DMS153 (cell line): ENCODE measurements around the gene HOXC5.

Experiments used
- DNase-seq: peaks from one replicate; lab custom pipeline; 2025; lab: John Stamatoyannopoulos, UW

HOXC5 gene

DNA sequence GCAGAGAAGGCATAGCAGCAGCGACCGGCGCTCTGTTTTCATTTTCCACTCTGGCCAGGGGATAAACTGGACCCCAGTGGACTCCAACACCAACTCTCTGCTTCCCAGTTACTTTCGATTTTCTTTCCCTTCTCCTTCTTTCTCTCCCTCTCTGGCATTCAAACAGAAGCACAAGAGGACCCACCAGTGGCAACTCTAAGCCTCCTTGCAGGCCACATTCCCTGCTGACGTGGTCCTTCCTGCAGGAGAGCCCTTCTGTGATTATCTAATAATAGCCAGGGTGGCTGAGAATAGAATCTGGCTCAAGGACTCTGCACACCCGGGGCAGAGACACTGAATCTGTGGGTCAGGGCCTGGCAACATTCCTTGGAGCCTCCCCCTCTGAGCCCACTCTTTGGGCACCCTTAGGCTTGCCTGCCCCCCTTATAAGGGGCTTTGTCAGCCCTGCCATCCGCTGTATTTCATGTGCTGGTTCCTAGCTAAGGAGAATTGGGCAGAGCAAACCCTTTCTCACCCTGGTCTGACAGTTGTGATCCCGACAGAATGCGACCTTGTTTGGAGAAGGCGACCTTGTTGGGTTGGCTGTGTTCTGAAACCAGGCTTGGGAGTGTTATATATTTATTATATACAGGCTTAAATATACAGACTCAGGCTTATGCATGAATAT is 12.8 kb upstream of the HOXC5 start:
- DNase-seq: no peak

- DNase-seq: no peak
Measured at GRCh38 chr12:54020591-54021405, 12.1 kb upstream of the HOXC5 start.

- no peak for DNase-seq
Measured at GRCh38 chr12:54021432-54022013, 11.3 kb upstream of the HOXC5 start.

DNA sequence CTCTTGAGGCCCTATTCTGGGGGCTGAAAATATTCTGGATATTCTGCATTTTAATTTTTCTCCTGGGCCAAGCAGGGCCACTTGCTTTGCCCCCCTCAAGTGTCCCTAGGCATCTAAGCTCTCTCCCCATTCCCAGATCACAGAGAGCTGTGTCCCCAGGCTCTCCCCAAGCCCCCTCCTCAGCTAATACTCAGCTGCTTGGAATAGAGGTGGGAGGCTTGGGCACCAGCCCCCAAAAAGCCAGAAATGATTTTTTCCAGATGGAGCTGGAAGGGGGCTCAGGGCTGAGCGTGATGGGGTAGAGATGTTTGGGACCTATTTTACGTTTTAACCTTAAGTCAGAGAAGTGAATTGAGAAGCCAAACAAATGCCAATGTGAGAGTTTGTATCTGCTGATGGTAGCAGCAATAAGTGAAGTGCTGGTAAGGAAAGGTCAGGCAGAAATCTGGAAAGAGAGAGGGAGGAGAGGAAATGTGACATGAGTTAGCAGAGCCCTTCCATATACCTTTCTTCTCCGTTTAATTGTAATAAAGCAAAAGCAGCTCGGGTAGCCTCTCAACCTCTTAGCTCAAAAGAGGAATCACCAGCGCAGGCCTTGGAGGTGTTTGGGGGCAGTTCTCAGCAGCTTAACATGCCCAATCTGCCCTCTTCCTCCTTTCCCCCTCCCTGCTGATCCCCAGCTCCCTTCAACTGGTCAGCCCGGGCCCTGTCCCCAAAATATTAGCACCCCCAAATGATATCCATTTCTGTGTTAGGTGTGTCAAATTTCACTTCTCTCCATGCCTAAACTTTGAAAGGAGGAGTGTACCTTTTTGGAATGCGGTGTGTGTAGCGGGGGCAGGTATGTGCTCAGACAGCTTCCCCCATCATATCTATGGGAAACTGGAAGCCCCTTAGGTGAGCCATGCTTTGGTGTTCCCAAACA is 9.6 kb upstream of the HOXC5 start:
- no peak for DNase-seq

- no peak for DNase-seq
Measured at GRCh38 chr12:54024127-54024526, 8.7 kb upstream of the HOXC5 start.

DNA sequence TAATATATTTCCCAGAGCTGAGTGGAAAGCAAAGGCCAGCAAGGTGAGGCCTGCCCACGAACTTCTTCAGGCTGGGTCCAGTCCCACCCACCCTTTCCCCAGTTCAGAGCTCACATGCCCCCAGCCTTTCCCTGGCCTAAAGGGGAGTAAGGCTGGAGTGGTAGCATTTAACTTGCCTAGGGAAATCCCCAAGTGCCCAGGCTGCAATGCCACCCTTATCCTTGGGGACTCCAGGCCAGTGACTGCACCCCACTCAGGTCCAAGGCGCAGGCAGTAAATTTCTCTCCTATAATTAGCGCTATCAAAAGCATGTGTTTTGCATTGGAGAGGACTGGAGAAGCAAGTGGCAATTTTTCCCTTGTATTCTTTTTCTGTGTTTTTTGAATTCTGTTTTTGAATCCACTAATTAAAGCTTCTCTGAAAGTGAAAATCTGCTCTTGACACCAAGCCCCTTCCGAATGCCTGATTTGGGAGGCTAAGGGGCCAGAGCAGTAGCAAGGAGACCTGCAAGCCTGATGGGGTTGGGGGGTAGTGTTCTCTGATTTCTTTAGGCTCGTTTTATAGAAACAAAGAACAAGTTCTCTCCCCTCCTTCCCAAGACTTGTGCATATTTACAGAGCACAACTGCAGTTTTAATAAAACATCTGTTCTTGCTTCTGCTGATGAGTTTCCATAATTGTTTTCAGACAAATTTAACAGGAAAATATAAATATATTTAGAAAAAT is 8.1 kb upstream of the HOXC5 start:
- DNase-seq: no peak

- DNase-seq: no peak
Measured at GRCh38 chr12:54025499-54026405, 7.1 kb upstream of the HOXC5 start.

GRCh38 chr12:54026640-54027441 is 6.0 kb upstream of the HOXC5 start:
- no peak for DNase-seq

DNA sequence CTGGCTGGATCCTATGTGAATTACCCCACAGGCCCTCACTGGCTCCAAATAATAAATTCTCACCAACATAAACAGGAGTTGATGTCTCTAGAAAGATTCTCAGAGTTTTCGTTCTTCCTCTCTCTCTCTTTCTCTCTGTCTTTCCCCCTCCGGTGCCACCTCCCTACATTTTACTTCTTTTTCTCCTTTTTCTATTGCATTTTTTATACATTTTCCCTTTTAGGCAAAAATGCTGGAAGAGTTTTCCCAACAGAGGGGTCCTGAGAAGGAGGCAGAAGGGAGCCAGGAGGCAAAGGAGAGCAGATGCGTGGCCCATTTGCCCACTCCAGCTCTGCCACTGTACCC is 5.4 kb upstream of the HOXC5 start:
- DNase-seq: no peak

- no peak for DNase-seq
Measured at GRCh38 chr12:54028314-54029201, 4.3 kb upstream of the HOXC5 start, which contains the start of gene HOXC6. Gene HOXC6, plus strand, starts transcription at chr12:54028440. Its CDS starts 82 bp downstream, at chr12:54028522.

- no peak for DNase-seq
Measured at GRCh38 chr12:54029529-54030441, 3.1 kb upstream of the HOXC5 start.

DNA sequence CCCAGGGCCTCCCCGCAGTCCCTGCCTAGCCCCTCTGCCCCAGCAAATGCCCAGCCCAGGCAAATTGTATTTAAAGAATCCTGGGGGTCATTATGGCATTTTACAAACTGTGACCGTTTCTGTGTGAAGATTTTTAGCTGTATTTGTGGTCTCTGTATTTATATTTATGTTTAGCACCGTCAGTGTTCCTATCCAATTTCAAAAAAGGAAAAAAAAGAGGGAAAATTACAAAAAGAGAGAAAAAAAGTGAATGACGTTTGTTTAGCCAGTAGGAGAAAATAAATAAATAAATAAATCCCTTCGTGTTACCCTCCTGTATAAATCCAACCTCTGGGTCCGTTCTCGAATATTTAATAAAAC is 2.4 kb upstream of the HOXC5 start:
- no peak for DNase-seq

DNA sequence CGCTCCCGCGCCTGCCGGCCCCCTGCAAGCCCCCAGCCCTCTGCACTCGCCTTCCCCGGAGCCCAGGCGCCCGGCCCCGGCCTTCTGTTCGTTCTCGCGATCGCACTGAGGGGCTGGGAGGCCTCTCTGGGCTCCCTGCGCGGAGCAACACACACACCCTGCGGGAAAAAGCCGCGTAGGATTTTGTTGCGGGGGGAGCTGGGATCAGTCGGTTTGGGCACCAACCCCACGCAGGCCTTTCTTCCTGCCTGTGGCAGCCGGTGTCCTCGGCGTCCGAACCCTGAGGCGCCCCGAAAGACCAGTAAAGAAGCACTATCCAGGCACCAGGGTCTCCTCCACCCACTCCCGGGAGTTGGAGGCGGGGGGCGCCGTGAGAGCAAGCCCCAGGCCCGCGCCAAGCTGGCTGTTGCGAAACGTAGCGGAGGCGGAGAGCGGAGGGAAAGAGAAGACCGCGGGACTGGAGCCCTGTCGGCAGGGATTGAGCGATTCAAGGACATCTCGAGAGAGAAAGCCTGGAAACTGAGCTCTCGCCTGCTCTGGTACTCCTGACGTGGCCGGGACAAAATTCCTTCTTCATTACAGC is 1.9 kb upstream of the HOXC5 start:
- DNase-seq: no peak

DNA sequence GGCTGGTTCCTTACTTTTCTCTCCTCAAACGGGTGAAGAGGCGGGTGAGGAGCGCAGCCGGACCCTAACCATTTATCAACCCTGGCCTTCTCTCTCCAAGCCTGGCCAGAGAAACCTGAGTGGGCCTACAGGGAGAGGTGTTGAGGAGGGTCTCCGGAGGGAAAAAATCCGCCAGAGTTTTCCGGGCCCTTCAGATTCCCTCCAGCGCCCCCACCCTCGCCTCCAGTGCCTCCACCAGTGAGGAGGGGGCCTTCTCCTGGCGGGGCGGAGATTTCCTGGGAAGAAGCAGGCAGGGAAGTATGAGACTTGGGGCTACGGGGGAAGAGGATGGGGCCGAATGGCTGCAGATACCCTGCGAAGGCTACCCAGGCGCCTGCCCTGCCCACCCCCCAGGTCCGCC is 1.4 kb upstream of the HOXC5 start:
- no peak for DNase-seq

DNA sequence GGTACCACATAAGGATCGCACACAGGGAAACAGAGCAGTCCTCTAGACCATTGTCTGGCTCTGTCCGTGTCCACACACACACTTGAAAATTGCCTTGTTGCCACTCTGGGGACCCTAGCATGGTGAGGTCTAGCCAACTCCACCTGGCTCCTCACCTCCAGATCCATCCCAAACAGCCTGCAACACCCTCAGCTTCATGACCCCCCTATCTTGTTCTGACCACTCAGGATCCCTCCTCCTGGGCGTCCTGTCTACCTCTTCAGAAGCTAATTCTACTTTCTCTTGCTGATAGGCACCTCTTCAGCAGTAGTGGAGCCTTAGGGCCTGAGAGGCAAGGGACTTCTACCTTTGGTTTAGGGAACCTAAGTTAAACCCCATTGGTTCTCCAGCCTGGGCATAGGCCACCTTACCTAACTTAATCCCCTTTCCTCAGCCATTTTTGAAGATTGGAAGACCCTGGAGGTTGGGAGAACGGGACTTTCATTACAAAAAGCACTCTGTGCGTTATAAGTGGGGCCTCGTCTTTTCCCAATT is 697 bp upstream of the HOXC5 start:
- DNase-seq: no peak

- DNase-seq: peak; percentile 55
Measured at GRCh38 chr12:54033106-54033979, 493 bp downstream of the HOXC5 start.
